Lower lobe of right lung (tissue), 2 donors: Measurements from ENCODE around the gene SDF4. TPM values are rescaled to one million over a fixed set of nuclear protein-coding genes. Genes with fewer than 3 reads are reported as not detected.

ENCODE experiments used
- ATAC-seq, 2 donors: fragments of 200-7000 bp; cut with Tn5 transposase; one replicate each; pipeline ENCODE4 v1.9.1; 2020 to 2022; ENCODE audit warnings: mild to moderate bottlenecking in 2 of 2, moderate library complexity in 2 of 2
- DNase-seq: peaks from one replicate; pipeline ENCODE4 v3.0.0-alpha.2; 2020
- H3K27ac ChIP-seq: fragments of 200-600 bp; one replicate; pipeline ENCODE4 v1.8.0; 2022
- H3K27me3 ChIP-seq: fragments of 200-600 bp; one replicate; pipeline ENCODE4 v1.8.0; 2022; ENCODE audit warnings: low read depth
- H3K36me3 ChIP-seq: fragments of 200-600 bp; one replicate; pipeline ENCODE4 v1.8.0; 2022; ENCODE audit warnings: mild to moderate bottlenecking
- H3K4me1 ChIP-seq: fragments of 200-600 bp; one replicate; pipeline ENCODE4 v1.8.0; 2022
- H3K4me3 ChIP-seq: fragments of 200-600 bp; one replicate; pipeline ENCODE4 v1.8.0; 2022; ENCODE audit warnings: mild to moderate bottlenecking
- H3K9me3 ChIP-seq: fragments of 200-600 bp; one replicate; pipeline ENCODE4 v1.8.0; 2022
- CTCF ChIP-seq: fragments of 200-600 bp; IDR thresholded peaks from one replicate; pipeline ENCODE4 v1.8.0; 2022; ENCODE audit warnings: antibody characterized with exemption, mild to moderate bottlenecking
- intact Hi-C: fragments of 100-400 bp; cut with DNase I; formaldehyde crosslinking; loops from one replicate; pipeline ENCODE4 v1.11.0; 2022
- long read RNA-seq: library from polyadenylated mRNA; unstranded; transcript quantifications from one replicate; pipeline ENCODE4 v2.0.0, GENCODE V29; 2021
- total RNA-seq: library from RNA; stranded (reverse); fragmentation: NEBNext Ultra II Directional; extraction: Animal tissue kit (Norgen Biotek cat#: 25700); gene quantifications from one replicate; pipeline ENCODE4 v1.2.1, GENCODE V29; 2021
- donor health status: DM: no; HTN: yes; CAD: no; lungs with severe emphysema.

SDF4 gene
- total RNA-seq = 127 TPM
- long read RNA-seq, transcript SDF4-207 (3 exons, 3,516 nt) = minor isoform, 16 of 325 reads
- long read RNA-seq, transcript SDF4-202 (7 exons, 1,956 nt) = major isoform, 191 of 325 reads
- long read RNA-seq, partial matches to known transcripts = 66 of 325 reads
- long read RNA-seq, other reads (novel, unspliced or antisense) = 48 of 325 reads

- ATAC-seq (peak; percentile 97 to 98), DNase-seq (peak; percentile 98)
- intact Hi-C loops = no loop called here
- Histone ChIP-seq H3K4me3 (peak within 1 kb of the TSS; percentile 99), H3K4me1 (peaks cover 31% of the 10 kb centered on the region), H3K9me3 (no peaks in the 10 kb centered on the region), H3K27me3 (no peaks in the 10 kb centered on the region), H3K27ac (peak within 1 kb of the TSS; percentile 92), H3K36me3 (peaks cover 26% of the 10 kb centered on the region)
- TF ChIP-seq CTCF = no peak
These were observed at the start of gene SDF4 for GRCh38 chr1:1231400-1232207. SDF4 (minus strand) TSS chr1:1232001; CDS start chr1:1228772, 3,229 bp downstream.

GRCh38 chr1:1280782-1281481, 49.1 kb upstream of the SDF4 start:
- Histone ChIP-seq H3K27me3 (peaks cover 11% of the 10 kb centered on the region), H3K4me3 (no peak overlapping the region), H3K9me3 (no peaks in the 10 kb centered on the region), H3K4me1 (peaks cover 5% of the 10 kb centered on the region), H3K27ac (no peak overlapping the region), H3K36me3 (no peaks in the 10 kb centered on the region)
- DNase-seq = no peak
- TF ChIP-seq CTCF = no peak
- no peak for ATAC-seq
- intact Hi-C loops = no loop called here

GRCh38 chr1:1279028-1279427, 47.2 kb upstream of the SDF4 start:
- no peak overlapping the region for H3K27ac ChIP-seq
- peaks cover 13% of the 10 kb centered on the region for H3K4me1 ChIP-seq
- ATAC-seq (no peak), DNase-seq (no peak)
- H3K36me3 ChIP-seq = no peaks in the 10 kb centered on the region
- intact Hi-C loops = no loop called here
- no peaks in the 10 kb centered on the region for H3K27me3 ChIP-seq
- no peak overlapping the region for H3K4me3 ChIP-seq
- no peaks in the 10 kb centered on the region for H3K9me3 ChIP-seq
- no peak for TF ChIP-seq CTCF

- H3K27ac ChIP-seq = no peak overlapping the region
- no peak for TF ChIP-seq CTCF
These were observed 46.8 kb upstream of the SDF4 start for GRCh38 chr1:1278620-1279019.

GRCh38 chr1:1275836-1276235, 44.0 kb upstream of the SDF4 start:
- H3K4me1 ChIP-seq = peaks cover 29% of the 10 kb centered on the region
- H3K9me3 ChIP-seq = no peaks in the 10 kb centered on the region
- H3K27me3 ChIP-seq = no peaks in the 10 kb centered on the region
- TF ChIP-seq CTCF = no peak
- peaks cover 5% of the 10 kb centered on the region for H3K36me3 ChIP-seq
- no peak for DNase-seq
- H3K27ac ChIP-seq = no peak overlapping the region
- intact Hi-C loops = no loop called here
- H3K4me3 ChIP-seq = no peak overlapping the region
- ATAC-seq = no peak

More at GRCh38 chr1:1278620-1279019, 46.8 kb upstream of the SDF4 start:
- Histone ChIP-seq H3K9me3 (no peaks in the 10 kb centered on the region), H3K27me3 (no peaks in the 10 kb centered on the region), H3K4me3 (no peak overlapping the region), H3K4me1 (peaks cover 13% of the 10 kb centered on the region), H3K36me3 (no peaks in the 10 kb centered on the region)
- ATAC-seq = no peak
- intact Hi-C loops = no loop called here
- no peak for DNase-seq
